ENCODE data around the gene ARVCF. TPM values are rescaled to one million over a fixed set of nuclear protein-coding genes. Genes with fewer than 3 reads are reported as not detected.

The ARVCF gene
- total and polyA plus RNA-seq, 9 of the 15 experiments (the other 6 are each of a cell fraction or from before 2014, with no cell fraction given) = 0.03 to 97.4 (median 15.6) TPM

GRCh38 chr22:19972652-19973550 is 43.7 kb downstream of the ARVCF start (continued):
- TF ChIP-seq, protein P1, sequence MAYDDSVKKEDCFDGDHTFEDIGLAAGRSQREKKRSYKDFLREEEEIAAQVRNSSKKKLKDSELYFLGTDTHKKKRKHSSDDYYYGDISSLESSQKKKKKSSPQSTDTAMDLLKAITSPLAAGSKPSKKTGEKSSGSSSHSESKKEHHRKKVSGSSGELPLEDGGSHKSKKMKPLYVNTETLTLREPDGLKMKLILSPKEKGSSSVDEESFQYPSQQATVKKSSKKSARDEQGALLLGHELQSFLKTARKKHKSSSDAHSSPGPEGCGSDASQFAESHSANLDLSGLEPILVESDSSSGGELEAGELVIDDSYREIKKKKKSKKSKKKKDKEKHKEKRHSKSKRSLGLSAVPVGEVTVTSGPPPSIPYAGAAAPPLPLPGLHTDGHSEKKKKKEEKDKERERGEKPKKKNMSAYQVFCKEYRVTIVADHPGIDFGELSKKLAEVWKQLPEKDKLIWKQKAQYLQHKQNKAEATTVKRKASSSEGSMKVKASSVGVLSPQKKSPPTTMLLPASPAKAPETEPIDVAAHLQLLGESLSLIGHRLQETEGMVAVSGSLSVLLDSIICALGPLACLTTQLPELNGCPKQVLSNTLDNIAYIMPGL (CRISPR knock-in tag; IDR thresholded peaks at IDR 0.05) = peak; percentile 35; the same call in 1 of the 2 replicates
- TF ChIP-seq KDM4B (IDR thresholded peaks at IDR 0.05; ENCODE audit: borderline replicate concordance in 2 of 2, low read depth in 1 of 2) (0 out of 4 replicates have a peak, but pooled peaks of 1 of the 2 experiments have one; percentile 55), ARNT (IDR thresholded peaks at IDR 0.05) (no peak), SMARCC2 (IDR thresholded peaks at IDR 0.05; ENCODE audit: low read depth) (no peak), PPARD (CRISPR knock-in tag; IDR thresholded peaks at IDR 0.05) (no peak), EGR1 (conservative IDR thresholded peaks at IDR 0.05) (peak; percentile 45), CHD4 (IDR thresholded peaks at IDR 0.05; ENCODE audit: insufficient read depth, insufficient replicate concordance, low read depth, low read length, poor library complexity, severe bottlenecking) (peak; percentile 56), MITF (IDR thresholded peaks at IDR 0.05) (no peak), TCF7 (IDR thresholded peaks at IDR 0.05; ENCODE audit: borderline replicate concordance) (no peak), MBD2 (IDR thresholded peaks at IDR 0.05; ENCODE audit: borderline replicate concordance, low read depth) (no peak; the same call in 1 of the 2 replicates), ZNF76 (CRISPR knock-in tag; IDR thresholded peaks at IDR 0.05; ENCODE audit: borderline replicate concordance) (no peak), ZNF444 (CRISPR knock-in tag; IDR thresholded peaks at IDR 0.05) (no peak), BDP1 (IDR thresholded peaks at IDR 0.05; ENCODE audit: insufficient read depth, insufficient read length) (no peak), ZNF280B (CRISPR knock-in tag; IDR thresholded peaks at IDR 0.05) (peak; percentile 42; the same call in 1 of the 2 replicates), ZKSCAN8 (CRISPR knock-in tag; IDR thresholded peaks at IDR 0.05) (no peak)
- TF ChIP-seq, protein P2, sequence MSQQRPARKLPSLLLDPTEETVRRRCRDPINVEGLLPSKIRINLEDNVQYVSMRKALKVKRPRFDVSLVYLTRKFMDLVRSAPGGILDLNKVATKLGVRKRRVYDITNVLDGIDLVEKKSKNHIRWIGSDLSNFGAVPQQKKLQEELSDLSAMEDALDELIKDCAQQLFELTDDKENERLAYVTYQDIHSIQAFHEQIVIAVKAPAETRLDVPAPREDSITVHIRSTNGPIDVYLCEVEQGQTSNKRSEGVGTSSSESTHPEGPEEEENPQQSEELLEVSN (IDR thresholded peaks at IDR 0.05; ENCODE audit: borderline replicate concordance in 1 of 2, extremely low read depth in 1 of 2, insufficient read depth in 1 of 2, insufficient read length in 1 of 2, low read depth in 1 of 2, low read length in 1 of 2, poor library complexity in 1 of 2, severe bottlenecking in 1 of 2) = peak; percentile 24 to 26

All from K562 (cell line).